Activated CD4-positive, alpha-beta T cell treated with anti-CD3 and anti-CD28 coated beads, Interleukin-2, amount 50 U/mL, for 1 hour (primary cell): Measurements from ENCODE around the gene CLEC11A.

Source experiments
- DNase-seq: peaks from one replicate; pipeline ENCODE4 v3.0.0-alpha.2; 2020

The CLEC11A gene

GRCh38 chr19:50723069-50723468 lies at the start of gene CLEC11A:
Gene CLEC11A (plus strand): TSS chr19:50723364. CDS start chr19:50723526, 162 bp downstream.
- DNase-seq: no peak

- DNase-seq: no peak
Observed at GRCh38 chr19:50676625-50677197, 46.5 kb upstream of the CLEC11A start.

- no peak for DNase-seq
Observed at GRCh38 chr19:50677636-50678035, 45.5 kb upstream of the CLEC11A start.

- DNase-seq: no peak
Observed at GRCh38 chr19:50678323-50678722, 44.8 kb upstream of the CLEC11A start.

GRCh38 chr19:50679177-50680125 lies 43.7 kb upstream of the CLEC11A start:
- DNase-seq: peak; percentile 68

GRCh38 chr19:50686310-50687032 lies 36.7 kb upstream of the CLEC11A start:
- no peak for DNase-seq

GRCh38 chr19:50688766-50689165 lies 34.4 kb upstream of the CLEC11A start:
- no peak for DNase-seq

- no peak for DNase-seq
Observed at GRCh38 chr19:50690439-50690838, 32.7 kb upstream of the CLEC11A start.

GRCh38 chr19:50693064-50693975 lies 29.8 kb upstream of the CLEC11A start:
- no peak for DNase-seq

- no peak for DNase-seq
Observed at GRCh38 chr19:50694815-50695145, 28.4 kb upstream of the CLEC11A start.

- no peak for DNase-seq
Observed at GRCh38 chr19:50695251-50696093, 27.7 kb upstream of the CLEC11A start.

- no peak for DNase-seq
Observed at GRCh38 chr19:50696094-50696483, 27.1 kb upstream of the CLEC11A start.

GRCh38 chr19:50697414-50698124 lies 25.6 kb upstream of the CLEC11A start:
- no peak for DNase-seq

- no peak for DNase-seq
Observed at GRCh38 chr19:50701367-50701985, 21.7 kb upstream of the CLEC11A start.

- DNase-seq: no peak
Observed at GRCh38 chr19:50702158-50702870, 20.9 kb upstream of the CLEC11A start.

GRCh38 chr19:50702871-50703829 lies 20.0 kb upstream of the CLEC11A start:
- DNase-seq: no peak

GRCh38 chr19:50703915-50704796 lies 19.0 kb upstream of the CLEC11A start:
- no peak for DNase-seq
